Pons (tissue), 1 donor: ENCODE data around the gene PABPC1L.
"Not testable (repeated sequence)": the region's sequence is repeated elsewhere in the genome, so short reads cannot be mapped to it uniquely, and the experiment has no call there.

Experiments used
- DNase-seq: peaks from one replicate; pipeline ENCODE4 v3.0.0-alpha.2; 2016; ENCODE audit warnings: low spot score

Gene PABPC1L

DNA sequence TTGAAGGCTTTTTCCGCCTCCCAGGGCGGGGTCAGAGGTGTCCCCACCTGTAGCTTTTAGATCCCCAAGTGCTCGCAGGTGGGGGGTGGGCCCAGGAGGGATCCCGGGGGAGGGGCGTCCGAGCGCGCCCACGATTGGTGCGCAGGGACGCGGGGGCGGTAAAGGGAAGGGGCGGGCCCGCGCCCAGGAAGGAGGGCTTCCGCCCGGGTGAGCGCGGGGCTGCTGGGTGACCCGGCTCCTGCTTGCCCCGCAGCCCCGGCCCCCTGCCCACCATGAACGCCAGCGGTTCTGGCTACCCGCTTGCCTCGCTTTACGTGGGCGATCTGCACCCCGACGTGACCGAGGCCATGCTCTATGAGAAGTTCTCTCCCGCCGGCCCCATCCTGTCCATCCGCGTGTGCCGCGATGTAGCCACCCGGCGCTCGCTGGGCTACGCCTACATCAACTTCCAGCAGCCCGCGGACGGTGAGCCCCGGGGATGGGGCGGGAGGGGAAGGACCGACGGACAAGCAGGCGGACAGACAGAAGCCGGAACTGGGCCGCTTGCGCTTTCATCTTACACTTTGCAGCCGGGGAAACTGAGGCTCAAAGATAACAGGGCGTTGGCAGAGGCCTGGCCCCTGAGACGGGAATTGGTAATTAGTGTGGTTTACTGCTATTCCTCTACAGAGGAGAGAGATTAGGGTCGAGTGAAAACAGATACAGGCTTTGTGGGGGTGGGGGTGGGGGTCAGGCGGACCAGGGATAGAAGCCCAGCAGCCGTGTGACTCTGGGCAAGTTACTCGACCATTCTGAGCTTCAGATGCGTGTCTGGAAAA, at the start of gene PABPC1L:
TSS of gene PABPC1L (plus strand) at position 189 of the 818 bp plus-strand sequence. CDS start at position 273, 84 bp downstream.
- no peak for DNase-seq

DNA sequence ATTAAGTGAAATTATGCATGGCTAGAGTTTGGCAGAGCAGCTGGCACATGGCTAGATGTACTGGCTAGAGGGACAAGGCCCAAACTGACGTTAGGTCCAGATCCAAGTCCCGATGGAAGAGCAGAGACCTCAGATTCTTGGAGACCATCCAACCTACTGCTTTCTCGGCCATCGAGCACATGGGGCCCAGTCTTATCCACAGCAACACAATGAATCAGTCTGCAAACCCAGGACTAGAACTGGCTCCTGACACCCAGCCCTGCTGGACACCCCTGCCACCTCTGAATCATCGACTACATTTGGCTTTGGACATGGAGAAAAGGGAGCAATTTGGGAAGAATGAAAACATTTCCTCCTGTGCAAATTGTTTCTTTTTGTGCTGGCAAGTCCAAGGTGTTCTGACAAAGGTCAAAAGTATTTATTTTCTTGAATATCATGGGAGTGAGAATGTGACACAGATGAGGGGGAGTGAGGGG, 48.3 kb upstream of the PABPC1L start:
- peak; percentile 29 for DNase-seq

DNA sequence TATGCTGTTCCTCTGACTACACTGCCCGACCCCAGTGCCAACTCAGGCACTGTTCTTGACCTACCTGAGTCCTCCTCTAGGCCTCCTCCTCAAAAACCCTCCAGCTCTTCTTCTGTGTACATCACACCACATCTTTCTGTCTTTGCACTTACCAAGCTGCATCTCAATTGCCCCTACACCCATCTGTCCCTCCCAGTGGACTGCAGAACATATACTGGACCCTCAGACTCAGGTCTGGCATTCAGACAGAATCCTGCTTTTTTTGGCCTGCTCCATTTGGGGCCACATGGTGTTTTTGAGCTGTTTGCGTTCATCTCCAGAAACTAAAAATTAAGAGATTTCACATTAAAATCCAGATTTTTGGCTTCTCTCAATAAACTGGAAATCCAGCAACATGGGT, 47.6 kb upstream of the PABPC1L start:
- no peak for DNase-seq

DNA sequence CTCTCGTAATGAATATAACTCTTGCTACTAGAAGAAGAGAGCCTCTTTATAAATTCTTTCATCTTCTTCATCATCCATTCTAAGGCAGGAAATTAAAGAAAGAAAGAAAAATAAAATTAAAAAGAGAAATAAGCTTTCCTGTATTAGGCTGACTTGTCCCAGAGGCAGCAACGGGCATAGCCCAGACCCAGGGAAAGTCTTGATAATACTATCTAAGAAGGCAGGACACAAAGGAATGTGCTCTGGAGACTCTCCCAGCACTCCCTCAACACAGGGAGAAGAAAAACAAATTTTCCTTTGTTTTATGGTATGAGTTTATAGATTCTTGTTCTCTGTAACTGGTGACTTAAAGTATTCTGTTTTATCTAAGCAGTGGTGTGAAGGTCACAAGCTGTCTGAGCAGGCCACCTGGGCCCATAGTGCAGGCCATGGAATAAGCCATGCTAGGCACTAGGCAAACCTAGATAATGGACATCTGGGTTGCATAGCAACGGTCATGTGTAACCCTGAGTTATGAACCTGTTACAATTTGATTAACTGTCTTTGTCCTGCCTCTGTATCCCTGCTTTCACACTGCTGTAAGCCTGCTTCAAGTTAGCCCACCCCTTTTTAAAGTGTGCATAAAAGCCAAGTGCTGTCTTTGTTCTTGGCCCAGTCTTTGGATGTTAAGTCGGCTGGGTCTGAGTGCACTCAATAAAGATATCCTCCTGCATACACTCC, 46.3 kb upstream of the PABPC1L start:
- DNase-seq: not testable (repeated sequence)

DNA sequence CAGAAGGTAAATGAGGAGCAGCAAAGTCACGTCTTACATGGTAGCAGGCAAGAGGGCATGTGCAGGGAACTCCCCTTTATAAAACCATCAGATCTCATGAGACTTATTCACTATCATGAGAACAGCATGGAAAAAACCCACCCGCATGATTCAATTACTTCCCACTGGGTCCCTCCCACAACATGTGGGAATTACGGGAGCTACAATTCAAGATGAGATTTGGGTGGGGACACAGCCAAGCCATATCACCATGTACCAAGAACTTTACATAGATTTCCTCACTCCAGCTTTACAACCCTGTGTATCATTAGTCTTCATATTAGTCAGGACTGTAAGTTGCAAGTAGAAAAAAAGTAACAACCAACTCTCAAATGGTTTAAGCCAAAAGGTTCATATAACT, 45.4 kb upstream of the PABPC1L start:
- not testable (repeated sequence) for DNase-seq

DNA sequence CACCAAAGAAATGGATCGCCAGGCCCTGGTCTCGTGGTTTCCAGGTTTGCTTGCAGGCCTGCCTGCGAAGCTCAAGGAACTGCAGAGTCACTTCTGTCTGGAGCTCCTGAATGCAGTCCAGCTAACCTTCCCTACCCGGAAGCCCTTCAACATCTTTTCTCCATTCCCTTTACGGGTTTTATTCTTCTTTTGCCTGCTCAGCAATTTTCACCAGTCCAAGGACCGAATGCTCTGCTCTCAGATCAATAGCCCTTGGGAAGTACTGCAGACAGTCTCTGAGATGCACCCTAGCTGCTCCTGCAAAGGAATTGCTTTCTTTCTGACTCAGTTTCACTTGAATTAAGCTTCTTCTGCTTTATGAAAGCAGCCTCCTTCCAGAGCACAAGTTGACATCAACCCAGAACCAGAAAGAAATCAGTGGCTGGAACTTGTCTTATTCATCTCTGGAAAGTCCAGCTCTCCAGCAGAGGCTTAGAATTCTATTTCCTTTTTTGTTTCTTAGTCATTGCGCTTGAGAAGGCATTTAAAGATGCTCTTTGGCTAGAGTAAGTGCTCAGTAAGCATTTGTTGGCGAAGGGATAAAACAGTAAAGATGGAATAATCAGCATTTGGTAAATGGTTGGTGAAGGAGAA, 43.0 kb upstream of the PABPC1L start:
- no peak for DNase-seq

DNA sequence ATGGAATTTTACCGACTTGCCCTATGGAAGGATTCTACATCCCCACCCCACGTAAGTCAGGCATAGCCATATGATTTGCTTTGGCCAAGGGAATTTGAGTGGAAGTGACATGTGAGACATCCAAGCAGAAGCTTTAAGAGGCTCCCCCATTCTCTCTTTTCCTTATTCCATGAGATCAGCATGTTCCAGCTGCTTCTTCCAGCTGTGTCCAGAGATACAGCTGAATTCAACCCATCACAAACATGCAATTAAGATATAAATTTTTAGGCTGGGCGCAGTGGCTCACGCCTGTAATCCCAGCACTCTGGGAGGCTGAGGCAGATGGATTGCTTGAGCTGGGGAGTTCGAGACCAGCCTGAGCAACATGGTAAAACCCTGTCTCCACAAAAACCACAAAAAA, 40.4 kb upstream of the PABPC1L start:
- DNase-seq: no peak

DNA sequence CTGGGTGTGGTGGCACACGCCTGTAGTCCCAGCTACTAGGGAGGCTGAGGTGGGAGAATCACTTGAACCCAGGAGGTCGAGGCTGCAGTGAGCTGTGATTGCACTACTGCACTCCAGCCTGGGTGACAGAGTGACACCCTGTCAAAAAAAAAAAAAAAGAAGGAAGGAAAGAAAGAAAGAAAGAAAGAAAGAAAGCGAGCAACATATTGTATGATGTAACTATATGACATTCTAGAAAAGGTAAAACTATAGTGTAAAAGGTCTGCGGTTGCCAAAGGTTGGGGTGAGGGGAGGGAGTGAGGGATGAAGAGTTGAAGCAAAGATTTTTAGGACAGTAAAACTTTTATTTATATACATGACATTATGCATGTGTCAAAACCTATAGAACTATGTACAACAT, 27.5 kb upstream of the PABPC1L start:
- not testable (repeated sequence) for DNase-seq

DNA sequence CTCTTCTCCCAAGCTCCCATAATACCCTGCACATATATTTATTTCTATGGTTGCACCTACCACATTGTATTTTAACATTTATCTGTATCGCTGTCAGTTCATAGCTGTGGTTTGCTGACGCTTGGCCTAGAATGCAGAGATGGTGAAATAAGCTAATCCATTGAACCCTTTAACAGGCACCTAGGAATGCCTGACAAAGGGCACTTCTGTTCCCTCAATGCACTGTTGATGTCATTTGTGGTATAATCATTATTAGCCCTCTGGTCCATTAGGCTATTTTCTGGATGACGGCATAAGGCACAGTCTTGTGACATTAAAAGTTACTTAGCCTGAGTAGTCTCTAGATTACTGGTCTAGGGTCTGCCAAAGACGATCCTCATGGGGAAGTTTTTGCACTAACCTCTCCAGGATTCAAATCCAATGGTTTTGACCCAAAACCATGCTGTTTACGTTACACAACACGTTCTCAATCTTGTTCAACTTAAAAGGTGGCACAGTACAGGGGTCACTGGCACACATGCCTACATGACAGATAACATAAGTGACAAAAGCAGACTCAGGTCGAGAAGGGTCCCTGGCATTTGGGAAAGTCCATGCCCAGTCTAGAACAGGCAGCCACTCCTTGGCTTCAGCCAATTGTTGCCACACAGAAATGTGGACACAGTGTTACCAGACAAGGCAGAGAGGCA, 26.5 kb upstream of the PABPC1L start:
- DNase-seq: no peak

DNA sequence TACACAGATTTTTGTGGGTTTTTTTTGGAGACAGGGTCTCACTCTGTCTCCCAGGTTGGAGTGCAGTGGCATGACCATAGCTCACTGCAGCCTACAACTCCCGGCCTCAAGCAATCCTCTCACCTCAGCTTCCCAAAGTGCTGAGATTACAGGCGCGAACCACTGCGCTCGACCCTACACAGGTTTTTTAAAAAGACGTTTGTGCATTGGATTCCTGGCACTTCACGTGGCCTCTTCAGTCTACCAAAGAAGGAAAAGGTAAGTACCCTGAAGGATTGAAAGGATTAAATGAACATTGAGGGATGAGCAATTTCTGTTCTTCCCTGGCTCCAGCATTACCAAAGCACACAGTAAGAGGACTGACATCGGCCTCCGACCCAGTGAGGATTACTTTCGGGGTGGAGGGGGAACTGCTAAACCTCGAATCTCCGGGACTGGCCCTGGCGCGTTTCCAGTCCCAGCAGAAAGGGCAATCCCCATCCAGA, 24.9 kb upstream of the PABPC1L start:
- DNase-seq: no peak

DNA sequence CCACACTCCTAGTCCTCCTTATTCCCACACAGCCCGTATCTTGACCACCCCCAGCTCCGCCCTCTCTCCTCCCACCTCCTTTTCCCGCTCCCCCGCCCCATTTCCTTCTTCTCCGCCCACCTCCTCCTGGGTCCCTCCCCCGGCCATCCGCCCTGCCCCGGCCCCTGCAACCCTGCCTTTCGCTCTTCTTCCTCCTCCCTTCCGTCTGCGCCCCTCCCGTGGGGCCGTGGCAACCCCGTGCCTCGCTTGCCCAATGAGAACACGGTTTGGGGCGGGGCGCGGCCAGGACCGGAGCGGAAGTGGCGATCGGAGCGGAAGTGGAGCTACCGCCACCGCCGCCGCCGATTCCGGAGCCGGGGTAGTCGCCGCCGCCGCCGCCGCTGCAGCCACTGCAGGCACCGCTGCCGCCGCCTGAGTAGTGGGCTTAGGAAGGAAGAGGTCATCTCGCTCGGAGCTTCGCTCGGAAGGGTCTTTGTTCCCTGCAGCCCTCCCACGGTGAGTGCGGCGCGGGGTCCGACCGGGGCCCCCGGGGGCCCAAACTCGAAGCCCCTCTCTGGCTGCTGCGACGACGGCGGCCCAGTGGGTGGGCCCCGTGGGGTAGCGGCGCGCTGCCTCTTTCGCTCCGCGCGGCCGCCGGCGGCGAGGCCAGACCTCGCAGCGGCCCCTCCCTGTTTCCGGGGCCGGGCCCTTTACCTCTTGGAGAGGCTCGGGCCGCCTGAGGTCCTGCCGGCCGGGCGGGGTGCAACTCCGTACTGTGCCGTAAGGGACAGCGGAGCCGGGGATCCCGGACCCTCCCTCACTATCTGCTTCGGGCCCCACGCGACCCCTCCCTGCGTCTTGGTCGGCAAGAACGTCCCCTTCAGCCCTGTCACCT, 24.2 kb upstream of the PABPC1L start, which contains the start of gene YWHAB:
TSS of gene YWHAB (plus strand) at position 314 of the 874 bp plus-strand sequence. CDS start 15,829 bp downstream, outside the sequence.
- peak; percentile 97 for DNase-seq

DNA sequence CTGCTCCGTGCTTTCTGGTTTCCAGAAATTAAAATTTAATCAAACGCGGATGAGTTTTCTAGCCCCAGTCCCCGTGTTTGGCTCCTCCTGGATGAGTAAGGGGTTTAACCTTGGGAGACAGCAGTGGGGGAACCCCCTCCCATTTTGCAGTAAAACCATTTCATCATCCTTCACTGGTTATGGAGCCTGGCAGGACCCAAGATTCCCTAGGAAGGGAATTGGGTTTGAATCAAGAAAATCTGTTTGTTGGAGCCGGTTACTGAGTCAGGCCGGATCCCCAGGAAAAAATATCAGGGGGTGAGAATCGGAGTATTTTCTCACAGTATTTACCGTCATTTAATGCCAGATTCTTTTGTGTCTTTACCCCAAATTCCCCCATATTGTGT, 23.6 kb upstream of the PABPC1L start:
- DNase-seq: no peak

DNA sequence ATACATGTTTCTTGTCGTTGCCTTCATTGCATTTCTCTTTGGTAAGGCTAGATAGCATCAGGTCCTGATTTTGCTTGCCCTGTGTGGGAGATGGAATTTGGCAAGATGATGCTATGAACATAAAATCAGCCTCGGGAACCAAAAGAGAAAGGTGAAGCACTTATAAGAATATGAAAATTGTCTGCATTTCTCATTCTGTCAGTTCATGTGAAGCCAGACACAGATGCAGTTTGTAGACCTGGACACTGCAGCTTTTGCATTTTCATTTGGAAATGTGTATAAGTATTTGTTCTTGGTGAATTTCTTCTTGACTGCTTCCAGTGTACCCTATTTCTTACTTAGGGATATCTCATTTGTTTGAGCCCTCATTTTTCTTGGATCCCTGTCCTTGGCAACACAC, 23.0 kb upstream of the PABPC1L start:
- no peak for DNase-seq

DNA sequence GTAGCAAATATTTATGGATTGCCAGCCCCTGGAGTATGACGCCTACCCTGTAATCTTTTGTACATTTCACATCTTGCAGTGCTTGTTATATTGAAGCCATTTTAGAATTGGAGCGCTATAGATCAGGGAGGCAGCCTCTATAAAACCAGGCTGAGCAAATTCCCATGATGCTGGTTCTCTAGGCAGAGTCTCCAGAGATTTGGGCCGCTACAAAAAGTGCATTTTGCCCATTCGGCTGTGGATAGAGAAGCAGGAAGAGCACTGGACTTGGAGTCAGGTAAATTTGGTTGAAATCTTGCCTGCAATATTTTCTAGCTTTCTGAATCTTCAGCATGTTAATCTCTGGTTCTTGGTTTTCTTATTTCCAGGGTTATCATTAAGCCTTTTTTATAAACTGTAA, 22.4 kb upstream of the PABPC1L start:
- DNase-seq: no peak

DNA sequence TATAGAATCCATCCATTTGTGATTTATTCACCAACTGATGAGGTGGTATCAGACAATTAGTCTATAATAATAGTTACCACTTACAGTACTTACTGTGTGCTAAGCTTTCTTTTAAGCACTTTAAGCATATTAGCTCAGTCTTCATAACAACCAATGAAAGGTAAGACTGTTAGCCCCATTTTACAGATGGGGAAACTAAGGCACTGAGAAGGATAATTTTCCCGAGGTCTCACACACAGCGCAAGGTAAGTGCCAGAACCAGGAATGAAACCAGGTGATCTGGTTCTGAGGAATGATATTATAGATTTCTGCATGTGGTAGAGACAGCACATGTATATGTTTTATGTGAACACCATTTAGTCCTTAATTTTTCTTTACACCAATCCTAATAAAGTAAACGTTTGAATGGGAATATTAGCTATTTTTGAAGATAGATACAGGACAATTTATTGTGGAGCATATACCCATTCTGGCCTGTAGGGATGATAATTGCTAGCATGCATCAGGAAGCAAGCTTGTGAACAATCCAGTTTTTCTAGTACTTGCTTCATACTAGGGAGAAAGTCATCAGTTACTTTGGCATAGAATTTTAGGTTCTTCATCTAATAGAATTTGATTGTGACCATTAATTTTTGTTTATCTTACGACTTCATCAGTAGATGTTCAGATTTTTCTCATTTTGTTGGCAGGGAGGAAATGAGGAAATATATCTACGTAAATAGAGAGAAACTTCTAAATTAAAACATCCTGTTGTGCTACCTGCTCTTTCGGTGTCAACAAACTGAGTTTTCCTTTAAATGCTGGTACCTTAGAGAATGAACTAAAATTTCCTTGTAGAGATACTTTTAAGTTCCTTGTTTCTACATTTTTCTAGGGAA, 21.4 kb upstream of the PABPC1L start:
- no peak for DNase-seq

DNA sequence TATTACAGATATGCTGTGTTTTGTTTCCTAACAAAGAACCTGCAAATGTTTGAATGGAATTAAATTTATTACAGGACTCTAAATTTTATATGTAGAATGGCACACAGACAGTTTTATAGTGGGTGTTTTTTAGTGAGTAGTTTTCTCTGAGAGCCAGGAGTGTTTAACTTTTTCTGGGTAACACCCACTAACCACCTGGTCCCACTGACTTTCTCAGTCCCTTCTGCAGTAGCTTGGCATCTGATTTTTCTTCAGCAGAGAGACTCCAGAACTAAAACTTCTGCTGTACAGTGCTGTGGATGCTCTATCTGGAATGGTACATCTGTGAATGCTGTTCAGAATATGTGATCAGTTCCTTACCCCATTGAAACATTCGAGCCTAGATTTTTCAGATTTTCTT, 18.0 kb upstream of the PABPC1L start:
- DNase-seq: no peak

DNA sequence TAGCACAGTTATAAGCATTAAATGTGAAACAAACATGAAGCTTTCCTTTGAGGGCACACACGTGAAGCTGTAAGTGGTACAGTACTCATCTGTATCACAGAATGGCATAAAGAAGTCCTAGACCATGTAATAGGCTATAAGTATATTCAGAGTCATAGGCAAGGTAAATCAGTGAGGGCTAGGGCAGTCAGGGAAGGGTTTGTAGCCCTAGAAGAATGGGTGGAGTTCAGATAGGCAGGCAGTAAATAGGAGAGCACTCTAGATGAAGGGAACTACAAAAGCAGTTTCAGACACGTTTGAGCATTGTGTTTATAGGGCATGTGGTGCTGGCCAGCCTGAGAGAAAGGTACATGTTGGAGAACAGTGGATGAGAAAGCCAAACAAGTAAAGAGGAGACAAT, 14.9 kb upstream of the PABPC1L start:
- no peak for DNase-seq

DNA sequence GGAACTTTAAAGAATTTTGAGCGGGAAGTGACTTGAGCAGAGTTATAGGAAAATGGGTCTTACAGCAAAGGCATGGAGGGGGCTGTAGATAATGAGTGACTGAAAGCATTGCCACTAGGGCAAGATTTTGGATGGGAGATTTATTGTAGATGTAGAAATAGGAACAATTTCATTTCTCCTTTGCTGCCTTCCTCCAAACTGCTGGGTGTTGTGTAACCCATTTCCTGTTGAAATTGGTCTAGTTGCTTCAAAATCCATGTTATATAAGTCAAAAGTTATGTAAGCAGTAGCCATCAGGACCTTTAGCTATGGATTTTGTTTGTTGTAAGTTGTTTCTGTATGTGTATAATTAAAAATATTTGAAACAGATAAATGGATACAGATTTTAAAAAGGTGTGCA, 13.3 kb upstream of the PABPC1L start:
- peak; percentile 52 for DNase-seq

DNA sequence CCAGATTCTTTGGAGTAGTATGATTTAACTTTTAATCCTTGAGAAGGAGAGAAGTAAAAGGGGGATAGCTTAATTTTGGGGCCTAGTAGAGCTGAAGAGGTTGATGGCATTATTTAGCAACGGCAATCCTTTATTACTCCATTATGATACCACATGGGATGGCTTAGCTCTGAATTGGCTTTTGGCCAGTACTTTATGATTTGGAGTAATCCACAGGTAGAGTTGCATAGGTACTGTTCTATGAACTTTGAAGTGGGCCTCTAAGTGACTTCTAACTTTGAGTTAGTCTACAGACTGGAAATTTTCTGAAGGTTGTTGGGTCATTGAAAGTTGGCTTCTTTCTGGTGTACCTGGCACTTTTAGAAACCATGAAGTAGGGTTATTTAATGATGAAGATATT, 12.7 kb upstream of the PABPC1L start:
- DNase-seq: no peak
